H1 (cell line): ENCODE measurements around the gene CEND1. TPM values are rescaled to one million over a fixed set of nuclear protein-coding genes. Genes with fewer than 3 reads are reported as not detected.

Source experiments
- BACH1 ChIP-seq: IDR thresholded peaks from 2 replicates; pipeline ENCODE4 v1.6.1; 2012; ENCODE audit warnings: low read length, improper control_type of control experiment
- CBX5 ChIP-seq: fragments of 300-800, 300-1000 bp; sonication (generic); IDR thresholded peaks from 2 replicates; pipeline ENCODE4 v1.7.1; 2016; ENCODE audit warnings: antibody characterized with exemption, low read length, low read depth
- CHD2 ChIP-seq: IDR thresholded peaks from 2 replicates; pipeline ENCODE4 v1.6.1; 2012; ENCODE audit warnings: low read length, improper control_type of control experiment
- EZH2 ChIP-seq: fragments of 200-600 bp; sonication (generic); IDR thresholded peaks from 2 replicates; pipeline ENCODE4 v1.7.1; 2012; ENCODE audit warnings: low read depth, mild to moderate bottlenecking, moderate library complexity, low read length, inconsistent platforms; ENCODE audit not compliant: severe bottlenecking
- GABPA ChIP-seq: IDR thresholded peaks from 2 replicates; pipeline ENCODE4 v1.6.1; 2011; ENCODE audit warnings: mild to moderate bottlenecking, low read length, moderate library complexity, borderline replicate concordance; ENCODE audit not compliant: insufficient read depth
- MAFK ChIP-seq: IDR thresholded peaks from 2 replicates; pipeline ENCODE4 v1.6.1; 2012; ENCODE audit warnings: low read depth, mild to moderate bottlenecking, improper control_type of control experiment, low read length
- PHF8 ChIP-seq: fragments of 200-600 bp; sonication (generic); conservative IDR thresholded peaks from 2 replicates; pipeline ENCODE4 v1.7.1; 2012; ENCODE audit warnings: low read depth, mild to moderate bottlenecking, inconsistent platforms, low read length, moderate library complexity
- RAD21 ChIP-seq, 2 experiments: IDR thresholded peaks in 1 of 2; conservative IDR thresholded peaks in 1 of 2; 2 replicates each; pipeline ENCODE4 v1.6.1; 2011; ENCODE audit warnings: low read depth in 2 of 2, low read length in 2 of 2, improper control_type of control experiment in 1 of 2, inconsistent platforms in 1 of 2, mild to moderate bottlenecking in 1 of 2, moderate library complexity in 1 of 2
- RFX5 ChIP-seq: IDR thresholded peaks from 2 replicates; pipeline ENCODE4 v1.6.1; 2011; ENCODE audit warnings: low read depth, low read length, improper control_type of control experiment, borderline replicate concordance
- SIN3A ChIP-seq, 2 experiments: IDR thresholded peaks in 1 of 2; conservative IDR thresholded peaks in 1 of 2; 2 replicates each; pipeline ENCODE4 v1.6.1; 2011 to 2012; ENCODE audit warnings: low read length in 2 of 2, improper control_type of control experiment in 1 of 2, low read depth in 1 of 2, mild to moderate bottlenecking in 1 of 2
- SIRT6 ChIP-seq: IDR thresholded peaks from one replicate; pipeline ENCODE4 v1.7.1; 2012; ENCODE audit warnings: low read length, inconsistent platforms
- SP4 ChIP-seq: IDR thresholded peaks from 2 replicates; pipeline ENCODE4 v1.6.1; 2012; ENCODE audit warnings: low read length, inconsistent platforms
- SRF ChIP-seq: IDR thresholded peaks from 2 replicates; pipeline ENCODE4 v1.6.1; 2011; ENCODE audit warnings: mild to moderate bottlenecking, low read depth, low read length, moderate library complexity
- TEAD4 ChIP-seq: IDR thresholded peaks from 2 replicates; pipeline ENCODE4 v1.6.1; 2012; ENCODE audit warnings: low read depth, low read length, inconsistent platforms, mixed read lengths
- polyA plus RNA-seq, 7 experiments: library from polyadenylated mRNA; depleted of rRNA in 3 of 7; stranded (reverse) in 5 of 7; unstranded in 2 of 7; fragments of >200 nt in 5 of 7; fragments of 200-250 nt in 2 of 7; gene quantifications; 1 replicate in 5 of 7; 2 replicates in 1 of 7; 4 replicates in 1 of 7; pipeline versions ENCODE4 v1.2.1 to v1.2.3, GENCODE V29; 2011 to 2013; ENCODE audit warnings: missing spikeins in 2 of 7, mixed read lengths in 2 of 7
- total RNA-seq: library from RNA; stranded (reverse); fragmentation: NEBNext Ultra II Directional; extraction: Animal tissue kit (Norgen Biotek cat#: 25700); gene quantifications from 2 replicates; pipeline ENCODE4 v1.2.1, GENCODE V29; 2021
- TF ChIP-seq, protein P1 (sequence below): IDR thresholded peaks from 2 replicates; pipeline ENCODE4 v1.6.1; 2012; ENCODE audit warnings: inconsistent platforms
- TF ChIP-seq, protein P2 (sequence below): IDR thresholded peaks from 2 replicates; pipeline ENCODE4 v1.6.1; 2012; ENCODE audit warnings: inconsistent platforms
- TF ChIP-seq, protein P3 (sequence below): IDR thresholded peaks from 2 replicates; pipeline ENCODE4 v1.6.1; 2011; ENCODE audit warnings: low read length, improper control_type of control experiment

CEND1 gene
- total and polyA plus RNA-seq, 2 of the 8 experiments (the other 6 are each of a cell fraction or from before 2014, with no cell fraction given): 0.82 to 5.0 TPM

DNA sequence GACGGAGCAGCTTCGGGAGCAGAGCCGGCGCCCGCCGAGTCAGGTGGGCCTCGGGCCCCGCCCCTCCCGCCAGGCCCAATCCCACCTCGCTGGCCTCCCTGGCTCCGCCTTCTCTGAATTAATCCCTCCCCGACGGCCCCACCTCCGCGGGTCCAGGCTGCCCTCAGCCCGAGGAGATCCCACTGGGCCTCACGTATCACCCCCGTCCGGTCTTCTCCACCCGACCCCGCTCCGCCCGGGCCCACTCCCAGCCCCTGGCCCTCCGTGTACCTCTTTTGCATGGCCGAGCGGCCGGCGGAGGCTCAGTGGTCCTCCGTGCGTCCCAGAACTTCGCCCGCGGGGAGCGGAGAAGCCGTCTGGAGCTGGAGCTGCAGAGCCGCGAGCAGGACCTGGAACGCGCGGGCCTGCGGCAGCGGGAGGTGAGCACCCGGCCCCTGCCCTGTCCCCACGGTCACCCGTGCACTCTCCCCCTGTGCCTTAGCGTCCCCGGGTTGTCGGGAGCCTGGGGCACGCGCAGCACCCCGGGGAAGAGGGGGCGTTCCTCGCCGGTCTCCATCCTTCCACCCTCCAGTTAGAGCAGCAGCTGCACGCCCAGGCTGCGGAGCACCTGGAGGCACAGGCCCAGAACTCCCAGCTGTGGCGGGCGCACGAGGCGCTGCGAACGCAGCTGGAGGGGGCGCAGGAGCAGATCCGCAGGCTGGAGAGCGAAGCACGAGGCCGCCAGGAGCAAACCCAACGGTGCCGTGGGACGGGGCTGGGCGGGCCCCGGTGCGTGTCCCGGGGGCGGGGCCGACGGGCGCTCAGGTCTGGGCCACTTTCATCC, 40.6 kb upstream of the CEND1 start (continued):
- TF ChIP-seq, protein P1, sequence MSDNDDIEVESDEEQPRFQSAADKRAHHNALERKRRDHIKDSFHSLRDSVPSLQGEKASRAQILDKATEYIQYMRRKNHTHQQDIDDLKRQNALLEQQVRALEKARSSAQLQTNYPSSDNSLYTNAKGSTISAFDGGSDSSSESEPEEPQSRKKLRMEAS: peak; percentile 92
- no peak for TF ChIP-seq CHD2
- peak; percentile 50 for TF ChIP-seq EZH2
- no peak for TF ChIP-seq RFX5
- no peak for TF ChIP-seq SIRT6
- TF ChIP-seq BACH1: 0 out of 2 replicates have a peak, but pooled peaks have one; percentile 3
- no peak for TF ChIP-seq SP4
- no peak for TF ChIP-seq MAFK
- TF ChIP-seq PHF8: 0 out of 2 replicates have a peak, but pooled peaks have one; percentile 8
- peak in 1 of 2 experiments; percentile 35; a peak in 2 of 4 replicates for TF ChIP-seq SIN3A (conservative IDR thresholded peaks at IDR 0.05 in 1 of 2, IDR thresholded peaks at IDR 0.05 in 1 of 2; ENCODE audit: low read depth in 1 of 2, low read length in 2 of 2)
- no peak for TF ChIP-seq CBX5
- TF ChIP-seq GABPA: 0 out of 2 replicates have a peak, but pooled peaks have one; percentile 14
- TF ChIP-seq RAD21 (IDR thresholded peaks at IDR 0.05 in 1 of 2, conservative IDR thresholded peaks at IDR 0.05 in 1 of 2; ENCODE audit: low read depth in 2 of 2, low read length in 2 of 2): no peak
- TF ChIP-seq, protein P2, sequence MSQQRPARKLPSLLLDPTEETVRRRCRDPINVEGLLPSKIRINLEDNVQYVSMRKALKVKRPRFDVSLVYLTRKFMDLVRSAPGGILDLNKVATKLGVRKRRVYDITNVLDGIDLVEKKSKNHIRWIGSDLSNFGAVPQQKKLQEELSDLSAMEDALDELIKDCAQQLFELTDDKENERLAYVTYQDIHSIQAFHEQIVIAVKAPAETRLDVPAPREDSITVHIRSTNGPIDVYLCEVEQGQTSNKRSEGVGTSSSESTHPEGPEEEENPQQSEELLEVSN: peak; percentile 84
- TF ChIP-seq, protein P3, sequence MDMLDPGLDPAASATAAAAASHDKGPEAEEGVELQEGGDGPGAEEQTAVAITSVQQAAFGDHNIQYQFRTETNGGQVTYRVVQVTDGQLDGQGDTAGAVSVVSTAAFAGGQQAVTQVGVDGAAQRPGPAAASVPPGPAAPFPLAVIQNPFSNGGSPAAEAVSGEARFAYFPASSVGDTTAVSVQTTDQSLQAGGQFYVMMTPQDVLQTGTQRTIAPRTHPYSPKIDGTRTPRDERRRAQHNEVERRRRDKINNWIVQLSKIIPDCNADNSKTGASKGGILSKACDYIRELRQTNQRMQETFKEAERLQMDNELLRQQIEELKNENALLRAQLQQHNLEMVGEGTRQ: peak; percentile 73
- TF ChIP-seq SRF: no peak
- no peak for TF ChIP-seq TEAD4
